Measurements from ENCODE around the gene TEKTIP1. TPM values are rescaled to one million over a fixed set of nuclear protein-coding genes. Genes with fewer than 3 reads are reported as not detected.

The TEKTIP1 gene
- total RNA-seq = 1 to 10 TPM; 4.3 to 6.6 TPM

GRCh38 chr19:3538965-3539755, at the start of gene TEKTIP1:
TEKTIP1 (plus strand) TSS chr19:3539174; CDS start chr19:3539178, 4 bp downstream.
- H3K27ac Mint-ChIP-seq = no peak within 1 kb of the TSS
- no peaks in the 10 kb centered on the region for H3K4me1 Mint-ChIP-seq
- H3K9me3 Mint-ChIP-seq = peaks cover 5% of the 10 kb centered on the region
- no peaks in the 10 kb centered on the region for H3K27me3 Mint-ChIP-seq
- peaks cover 35% of the 10 kb centered on the region for H3K36me3 Mint-ChIP-seq (ENCODE audit: low read depth)
- no peak for DNase-seq
- ChIA-PET POLR2A (interaction anchor here (1.1 kb wide), 1 partner anchor 18 kb away, joined by 3 read pairs; the partner anchor contains the start of gene MFSD12), CTCF (no interaction called here)
- H3K4me3 Mint-ChIP-seq = no peak within 1 kb of the TSS

DNA sequence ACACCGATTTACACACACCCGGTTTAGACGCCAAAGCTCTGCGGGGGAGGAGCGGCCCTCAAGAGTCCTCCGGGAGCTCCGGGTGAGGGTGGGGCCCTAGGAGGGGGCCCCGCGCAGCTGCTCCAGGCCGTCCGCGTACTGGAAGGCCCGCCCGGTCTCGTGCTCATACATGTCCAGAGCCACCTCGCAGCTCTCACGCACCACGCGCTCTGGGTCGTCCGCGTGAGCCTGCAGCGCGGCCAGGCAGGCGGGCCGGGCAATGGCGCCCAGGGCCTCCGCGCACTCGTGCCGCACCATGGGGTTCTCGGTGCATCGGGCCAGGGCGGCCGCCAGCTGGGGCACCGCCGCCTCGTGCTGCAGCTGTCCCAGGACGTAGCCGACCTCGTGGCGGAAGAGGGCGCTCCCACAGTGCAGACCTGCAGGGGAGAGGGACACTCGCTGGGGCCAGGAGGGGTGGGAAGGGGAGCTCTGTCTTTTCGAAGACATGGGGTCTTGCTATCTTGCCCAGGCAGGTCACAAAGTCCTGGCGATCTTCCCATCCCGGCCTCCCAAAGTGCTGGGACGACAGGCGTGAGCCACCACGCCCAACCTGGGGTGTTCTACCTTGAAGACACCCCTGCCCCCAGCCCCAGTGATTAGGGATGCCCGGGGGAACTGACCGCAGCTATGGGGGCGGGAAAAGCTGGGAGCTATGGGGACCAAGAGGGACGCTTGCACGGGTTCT, 47.4 kb upstream of the TEKTIP1 start:
- ChIA-PET CTCF (no interaction called here), POLR2A (no interaction called here)
- DNase-seq = no peak
- Mint-ChIP-seq H3K4me3 (no peak overlapping the region), H3K4me1 (peaks cover 12% of the 10 kb centered on the region), H3K36me3 (ENCODE audit: low read depth) (peaks cover 16% of the 10 kb centered on the region), H3K27me3 (no peaks in the 10 kb centered on the region), H3K9me3 (no peaks in the 10 kb centered on the region), H3K27ac (no peak overlapping the region)

DNA sequence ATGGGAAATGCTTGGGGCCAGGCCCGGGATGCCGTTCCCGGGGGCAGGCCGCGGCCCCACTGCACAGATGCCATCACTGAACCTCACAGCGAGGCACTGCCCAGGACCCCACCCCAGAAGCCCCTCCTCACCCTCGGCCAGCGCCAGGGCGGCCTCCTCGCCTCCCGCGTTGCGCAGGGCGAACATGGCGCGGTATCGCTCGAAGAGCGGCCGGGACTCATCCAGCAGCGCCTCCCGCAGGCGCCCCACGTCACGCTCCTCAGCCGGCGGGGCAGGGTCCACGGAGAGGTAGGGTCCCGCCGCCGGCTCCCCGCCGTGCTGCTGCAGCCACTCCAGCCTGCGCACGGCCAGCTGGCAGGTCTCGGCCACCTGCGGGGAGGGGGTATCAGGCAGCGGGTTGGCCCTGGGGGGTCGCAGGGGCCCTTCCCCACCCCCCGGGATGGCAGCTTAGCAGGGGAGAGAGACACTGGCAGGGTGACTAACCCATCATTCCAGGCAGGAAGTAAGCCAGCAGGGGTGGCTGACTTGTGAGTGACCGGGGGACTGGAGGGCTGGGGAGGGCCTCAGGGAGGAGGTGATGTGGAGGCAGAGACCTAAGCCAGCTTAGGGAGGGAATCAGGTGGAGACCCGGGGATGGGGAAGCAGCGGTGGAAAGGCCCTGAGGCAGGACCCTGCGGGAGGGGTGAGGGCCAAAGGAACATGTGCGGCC, 46.7 kb upstream of the TEKTIP1 start:
- no peak overlapping the region for H3K27ac Mint-ChIP-seq
- peaks cover 20% of the 10 kb centered on the region for H3K36me3 Mint-ChIP-seq (ENCODE audit: low read depth)
- H3K9me3 Mint-ChIP-seq = no peaks in the 10 kb centered on the region
- DNase-seq = no peak
- CTCF ChIA-PET = no interaction called here
- POLR2A ChIA-PET = no interaction called here
- H3K4me1 Mint-ChIP-seq = peaks cover 13% of the 10 kb centered on the region
- no peak overlapping the region for H3K4me3 Mint-ChIP-seq
- H3K27me3 Mint-ChIP-seq = no peaks in the 10 kb centered on the region

DNA sequence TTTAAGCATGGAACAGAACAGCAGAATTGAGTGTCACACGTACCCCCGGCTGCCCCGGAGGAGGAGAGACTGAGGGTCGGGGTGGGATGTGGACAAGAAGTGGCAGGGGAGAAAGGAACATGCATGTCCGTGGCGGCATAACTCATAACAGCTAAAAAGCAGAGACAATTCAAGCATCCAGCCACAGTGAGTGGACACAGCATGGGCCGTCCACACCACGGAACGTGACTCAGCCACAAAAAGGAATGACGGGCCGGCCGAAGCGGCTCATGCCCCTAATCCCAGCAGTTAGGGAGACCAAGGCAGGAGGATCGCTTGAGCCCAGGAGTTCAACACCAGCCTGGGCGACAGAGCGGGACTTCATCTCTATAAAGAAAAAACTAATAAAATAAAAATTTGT, 46.1 kb upstream of the TEKTIP1 start:
- Mint-ChIP-seq H3K4me3 (no peak overlapping the region), H3K36me3 (ENCODE audit: low read depth) (peaks cover 22% of the 10 kb centered on the region), H3K27ac (no peak overlapping the region), H3K4me1 (peaks cover 16% of the 10 kb centered on the region), H3K27me3 (no peaks in the 10 kb centered on the region), H3K9me3 (no peaks in the 10 kb centered on the region)
- DNase-seq = no peak
- ChIA-PET POLR2A (no interaction called here), CTCF (no interaction called here)

DNA sequence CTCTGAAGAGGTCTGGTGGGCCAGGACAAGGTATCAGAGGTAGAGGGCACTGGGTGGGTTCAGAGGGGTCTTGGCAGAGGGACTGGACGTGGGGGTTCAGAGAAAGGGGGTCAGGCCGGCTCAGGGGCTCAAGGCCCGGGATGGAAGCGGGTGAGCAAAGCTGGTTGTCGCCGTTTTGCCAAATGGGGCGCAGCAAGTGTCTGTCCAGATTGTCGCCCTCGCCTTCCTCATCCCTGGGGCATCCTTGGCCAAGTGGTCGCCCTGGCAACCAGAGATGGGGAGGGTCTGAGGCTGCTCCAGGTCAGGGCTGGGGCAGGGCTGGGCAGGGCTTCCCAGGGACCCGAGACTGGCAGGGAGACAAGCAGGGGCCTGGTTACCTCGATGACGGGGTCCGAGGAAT, 45.3 kb upstream of the TEKTIP1 start:
- POLR2A ChIA-PET = interaction anchor here (1.0 kb wide), 1 partner anchor 13 kb away, joined by 3 read pairs; no protein-coding TSS in a partner anchor
- H3K4me3 Mint-ChIP-seq = no peak overlapping the region
- no peaks in the 10 kb centered on the region for H3K27me3 Mint-ChIP-seq
- CTCF ChIA-PET = interaction anchor here (0.6 to 2.0 kb wide), 2 partner anchors 9 to 347 kb away, joined by 3 to 24 read pairs; no protein-coding TSS in a partner anchor
- peaks cover 24% of the 10 kb centered on the region for H3K36me3 Mint-ChIP-seq (ENCODE audit: low read depth)
- no peaks in the 10 kb centered on the region for H3K9me3 Mint-ChIP-seq
- H3K27ac Mint-ChIP-seq = peak overlapping the region; percentile 26
- H3K4me1 Mint-ChIP-seq = peaks cover 20% of the 10 kb centered on the region
- no peak for DNase-seq

GRCh38 chr19:3494051-3494450, 44.9 kb upstream of the TEKTIP1 start:
- DNase-seq = peak; percentile 45
- ChIA-PET CTCF (interaction anchor here (0.6 to 2.0 kb wide), 4 partner anchors 9 to 347 kb away, joined by 3 to 24 read pairs (median 3); no protein-coding TSS in a partner anchor), POLR2A (interaction anchor here (0.7 to 1.0 kb wide), 2 partner anchors 12 to 13 kb away, joined by 3 to 4 read pairs; no protein-coding TSS in a partner anchor)
- Mint-ChIP-seq H3K4me1 (peaks cover 24% of the 10 kb centered on the region), H3K27ac (no peak overlapping the region), H3K4me3 (no peak overlapping the region), H3K27me3 (no peaks in the 10 kb centered on the region), H3K36me3 (ENCODE audit: low read depth) (peaks cover 25% of the 10 kb centered on the region), H3K9me3 (no peaks in the 10 kb centered on the region)

DNA sequence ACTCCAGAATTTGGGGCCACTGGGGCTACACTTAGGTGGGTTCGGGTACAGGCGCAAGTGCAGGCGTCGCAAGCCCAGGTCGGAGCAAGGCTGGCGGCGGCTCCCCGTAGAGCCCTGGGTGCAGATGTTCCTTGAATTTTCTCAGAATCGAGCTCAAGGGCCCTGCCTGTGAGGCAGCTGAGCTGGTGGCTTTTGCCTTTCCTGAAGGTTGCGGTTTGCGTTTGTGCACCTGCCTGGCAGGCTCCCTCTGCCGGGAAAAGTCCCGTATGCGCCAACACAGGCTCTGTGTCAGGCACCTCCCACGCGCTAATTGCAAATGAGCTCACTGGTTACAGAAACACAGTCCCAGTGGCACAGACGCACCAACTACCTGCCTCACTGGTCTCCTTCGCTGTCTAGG, 44.4 kb upstream of the TEKTIP1 start:
- DNase-seq = peak; percentile 45
- H3K4me1 Mint-ChIP-seq = peaks cover 27% of the 10 kb centered on the region
- ChIA-PET POLR2A (interaction anchor here (0.7 to 1.0 kb wide), 4 partner anchors 12 to 544 kb away, joined by 3 to 4 read pairs (median 3); no protein-coding TSS in a partner anchor), CTCF (interaction anchor here (0.6 to 2.0 kb wide), 5 partner anchors 9 to 348 kb away, joined by 3 to 24 read pairs (median 3); partner anchors contain the start of gene MRPL54)
- peak overlapping the region; percentile 35 for H3K27ac Mint-ChIP-seq
- H3K36me3 Mint-ChIP-seq (ENCODE audit: low read depth) = peaks cover 27% of the 10 kb centered on the region
- H3K4me3 Mint-ChIP-seq = no peak overlapping the region
- no peaks in the 10 kb centered on the region for H3K27me3 Mint-ChIP-seq
- no peaks in the 10 kb centered on the region for H3K9me3 Mint-ChIP-seq

DNA sequence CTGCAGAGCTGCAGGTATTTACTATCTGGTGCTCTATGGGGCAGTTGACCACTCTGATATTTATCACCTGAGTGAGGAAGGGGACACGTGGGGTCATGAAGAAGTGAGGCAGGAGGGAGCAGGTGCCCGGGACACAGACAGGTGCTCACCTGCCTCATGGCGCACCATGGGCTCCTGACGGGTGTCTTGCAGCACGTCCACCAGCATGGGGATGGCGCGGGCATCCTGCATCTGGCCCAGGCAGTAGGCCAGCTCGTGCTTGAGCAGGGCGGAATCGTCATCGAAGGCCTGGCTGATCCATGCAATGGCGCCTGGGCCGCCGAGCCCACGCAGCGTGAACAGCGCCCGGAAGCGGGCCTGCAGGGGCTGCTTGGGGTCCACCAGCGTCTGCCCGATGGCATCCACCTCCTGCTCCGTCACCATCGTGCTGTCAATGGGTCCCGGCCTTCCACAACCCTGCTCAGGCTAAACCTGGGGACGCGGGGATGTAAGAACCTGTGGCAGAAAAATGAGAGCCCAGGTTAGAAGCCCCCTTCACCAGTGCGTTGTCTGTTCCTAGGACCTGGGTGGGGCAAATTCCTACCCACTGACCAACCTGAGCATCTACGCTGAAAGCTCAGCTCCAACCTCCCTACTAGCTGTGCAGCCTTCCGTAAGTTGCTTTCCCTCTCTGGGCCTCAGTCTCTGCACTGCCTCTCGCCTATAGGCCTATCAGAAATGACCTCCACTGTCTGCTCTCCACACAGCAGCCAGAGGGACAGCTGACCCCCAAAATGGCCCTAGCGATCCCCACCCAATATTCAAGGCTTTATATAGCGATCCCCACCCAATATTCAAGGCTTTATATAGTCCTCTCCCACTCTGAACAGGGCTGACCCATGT, 42.3 kb upstream of the TEKTIP1 start:
- no peaks in the 10 kb centered on the region for H3K27me3 Mint-ChIP-seq
- H3K4me3 Mint-ChIP-seq = no peak overlapping the region
- peaks cover 27% of the 10 kb centered on the region for H3K36me3 Mint-ChIP-seq (ENCODE audit: low read depth)
- DNase-seq = no peak
- H3K27ac Mint-ChIP-seq = no peak overlapping the region
- peaks cover 39% of the 10 kb centered on the region for H3K4me1 Mint-ChIP-seq
- ChIA-PET POLR2A (no interaction called here), CTCF (interaction anchor here (0.6 kb wide), 1 partner anchor 8 kb away, joined by 7 read pairs; no protein-coding TSS in a partner anchor)
- H3K9me3 Mint-ChIP-seq = no peaks in the 10 kb centered on the region

GRCh38 chr19:3497757-3498520, 41.0 kb upstream of the TEKTIP1 start:
- Mint-ChIP-seq H3K9me3 (no peaks in the 10 kb centered on the region), H3K27me3 (no peaks in the 10 kb centered on the region), H3K27ac (no peak overlapping the region), H3K4me1 (peaks cover 39% of the 10 kb centered on the region), H3K36me3 (ENCODE audit: low read depth) (peaks cover 24% of the 10 kb centered on the region), H3K4me3 (no peak overlapping the region)
- ChIA-PET CTCF (interaction anchor here (1.1 kb wide), 1 partner anchor 68 kb away, joined by 3 read pairs; no protein-coding TSS in a partner anchor), POLR2A (interaction anchor here (0.6 kb wide), 1 partner anchor 217 kb away, joined by 3 read pairs; no protein-coding TSS in a partner anchor)
- no peak for DNase-seq

DNA sequence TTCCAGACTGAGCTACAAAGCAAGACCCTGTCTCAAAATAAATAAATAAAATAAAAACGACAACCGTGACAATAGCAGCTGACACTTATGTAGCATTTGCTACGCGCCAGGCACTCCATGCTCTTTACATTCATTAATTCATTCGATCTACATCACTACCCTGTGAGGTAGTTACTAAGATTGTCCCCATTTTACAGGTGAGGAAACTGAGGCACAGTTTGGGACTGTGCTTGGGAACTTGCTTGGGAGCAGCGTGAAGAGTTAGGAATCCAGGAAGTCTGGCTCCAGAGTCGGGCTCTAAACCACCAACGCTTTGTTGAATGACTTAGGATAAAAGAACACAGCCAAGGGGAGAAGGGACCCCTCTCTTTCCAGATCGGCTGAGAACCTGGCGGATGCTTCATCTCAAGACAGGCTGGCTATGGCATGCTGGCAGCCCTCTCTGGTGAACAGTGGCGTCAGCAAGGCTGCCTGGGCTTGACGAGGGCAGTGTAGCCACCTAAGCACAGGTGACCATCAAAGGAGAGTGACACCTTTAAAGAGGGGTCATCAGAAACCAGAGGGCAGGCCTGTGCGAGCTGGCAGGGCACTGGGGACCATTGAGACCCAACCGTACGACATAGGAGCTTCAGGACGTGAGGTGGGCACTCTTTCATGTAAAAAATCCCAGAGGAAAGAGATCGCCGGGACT, 39.1 kb upstream of the TEKTIP1 start:
- ChIA-PET CTCF (interaction anchor here (0.6 to 3.4 kb wide), 3 partner anchors 15 to 27 kb away, joined by 5 to 23 read pairs (median 5); no protein-coding TSS in a partner anchor), POLR2A (interaction anchor here (1.0 to 1.8 kb wide), 6 partner anchors 10 to 485 kb away, joined by 3 to 8 read pairs (median 4); partner anchors contain the start of genes EEF2, MFSD12 and SMIM24)
- DNase-seq = no peak
- Mint-ChIP-seq H3K27me3 (no peaks in the 10 kb centered on the region), H3K4me1 (peaks cover 36% of the 10 kb centered on the region), H3K9me3 (no peaks in the 10 kb centered on the region), H3K36me3 (ENCODE audit: low read depth) (peaks cover 23% of the 10 kb centered on the region), H3K27ac (peak overlapping the region; percentile 95), H3K4me3 (peak overlapping the region; percentile 88)

All from activated CD4-positive, alpha-beta memory T cell treated with anti-CD3 and anti-CD28 coated beads, Interleukin-2, amount 10 ng/mL, durations not matched to agents 7 days and 5 days (primary cell).